ENCODE results near the gene TMEM131. TPM values are rescaled to one million over a fixed set of nuclear protein-coding genes. Genes with fewer than 3 reads are reported as not detected.
"Not testable (repeated sequence)": the region's sequence is repeated elsewhere in the genome, so short reads cannot be mapped to it uniquely, and the experiment has no call there.

The TMEM131 gene
- total RNA-seq, 2 donors from 2014 or later: 20.0 to 21.4 TPM

- DNase-seq: no peak
- Histone ChIP-seq H3K9me3 (no peaks in the 10 kb centered on the region), H3K27me3 (no peaks in the 10 kb centered on the region), H3K4me1 (peaks cover 8% of the 10 kb centered on the region), H3K36me3 (replicated peaks in 1 of 2; ENCODE audit: insufficient read depth in 1 of 2, low read depth in 2 of 2) (peaks cover 0 to 2% of the 10 kb centered on the region in 2 donors), H3K27ac (no peak overlapping the region), H3K4me3 (no peak overlapping the region)
- intact Hi-C loops (cut with DNase I): no loop called here
- 52 to 64% methylated on average over 4 of the region's 4 CpGs for WGBS, 2 donors
- TF ChIP-seq POLR2A (IDR thresholded peaks at IDR 0.05): no peak
- no peak for TF ChIP-seq CTCF (IDR thresholded peaks at IDR 0.05)
- no peak for ATAC-seq
Observed at GRCh38 chr2:97845133-97845532, 150.6 kb downstream of the TMEM131 start.

DNA sequence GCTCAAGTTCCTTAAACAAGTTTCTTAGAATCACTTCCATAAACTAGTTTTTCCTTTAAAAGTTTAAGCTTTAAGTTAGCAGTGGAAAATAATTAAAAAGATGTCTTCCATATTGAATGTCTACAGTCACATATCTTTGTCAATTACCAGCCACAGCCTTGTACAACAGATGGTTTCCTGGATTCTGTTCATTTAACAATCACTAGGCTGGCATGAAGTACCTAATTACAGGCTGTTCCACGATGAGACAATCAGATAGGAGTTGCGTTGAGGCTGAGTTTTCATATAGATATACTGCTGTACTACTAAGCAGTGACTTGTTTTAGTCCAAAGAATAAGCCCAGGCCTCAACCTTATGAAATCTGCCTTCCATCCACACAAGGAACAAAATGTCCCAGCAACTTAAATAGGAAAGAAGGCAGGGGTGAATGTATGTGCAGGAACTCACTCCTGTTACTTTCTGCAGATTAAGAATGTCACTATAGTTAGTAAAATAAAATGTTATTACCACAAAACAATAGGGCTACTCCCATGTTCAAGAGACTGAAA, 151.4 kb downstream of the TMEM131 start:
- Histone ChIP-seq H3K27ac (no peak overlapping the region), H3K4me1 (peaks cover 8% of the 10 kb centered on the region), H3K27me3 (no peaks in the 10 kb centered on the region), H3K4me3 (no peak overlapping the region), H3K36me3 (replicated peaks in 1 of 2; ENCODE audit: insufficient read depth in 1 of 2, low read depth in 2 of 2) (peaks cover 0 to 5% of the 10 kb centered on the region in 2 donors), H3K9me3 (no peaks in the 10 kb centered on the region)
- intact Hi-C loops (cut with DNase I): no loop called here
- ATAC-seq: no peak
- DNase-seq: no peak
- TF ChIP-seq POLR2A (IDR thresholded peaks at IDR 0.05): no peak
- 40 to 41% methylated on average over 2 of the region's 2 CpGs for WGBS, 2 donors

DNA sequence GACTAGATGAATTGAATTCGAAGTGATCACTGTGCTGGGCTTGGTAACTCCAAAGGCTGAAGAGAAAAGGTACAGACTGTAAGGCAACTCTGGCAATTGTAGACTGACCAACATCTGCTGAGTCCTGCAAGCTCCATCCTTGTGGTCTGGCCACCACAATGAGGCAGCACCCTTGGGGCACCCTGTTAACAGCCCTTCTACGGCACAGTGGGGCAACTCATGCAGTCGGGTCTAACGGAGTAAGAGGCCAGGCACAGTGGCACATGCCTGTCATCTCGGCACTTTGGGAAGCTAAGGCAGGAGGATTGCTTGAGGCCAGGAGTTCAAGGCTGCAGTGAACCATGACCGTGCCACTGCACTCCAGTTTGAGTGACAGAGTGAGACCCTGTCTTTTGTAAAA, 155.6 kb downstream of the TMEM131 start:
- WGBS, 2 donors: 91 to 94% methylated on average over 6 of the region's 6 CpGs
- TF ChIP-seq CTCF (IDR thresholded peaks at IDR 0.05) (no peak), POLR2A (IDR thresholded peaks at IDR 0.05) (no peak)
- no peak overlapping the region for H3K27ac ChIP-seq
- ATAC-seq (no peak), DNase-seq (no peak)
- H3K4me1 ChIP-seq: peaks cover 4% of the 10 kb centered on the region
- H3K27me3 ChIP-seq: no peaks in the 10 kb centered on the region
- no peak overlapping the region for H3K4me3 ChIP-seq
- intact Hi-C loops (cut with DNase I): no loop called here
- peaks cover 0 to 5% of the 10 kb centered on the region in 2 donors for H3K36me3 ChIP-seq (replicated peaks in 1 of 2; ENCODE audit: insufficient read depth in 1 of 2, low read depth in 2 of 2)
- H3K9me3 ChIP-seq: no peaks in the 10 kb centered on the region

GRCh38 chr2:97834610-97835009, 161.1 kb downstream of the TMEM131 start:
- Histone ChIP-seq H3K27me3 (no peaks in the 10 kb centered on the region), H3K9me3 (no peaks in the 10 kb centered on the region), H3K4me3 (no peak overlapping the region), H3K27ac (no peak overlapping the region), H3K36me3 (replicated peaks in 1 of 2; ENCODE audit: insufficient read depth in 1 of 2, low read depth in 2 of 2) (peaks cover 0 to 3% of the 10 kb centered on the region in 2 donors), H3K4me1 (no peaks in the 10 kb centered on the region)
- ATAC-seq (no peak), DNase-seq (no peak)
- intact Hi-C loops (cut with DNase I): no loop called here
- WGBS, 2 donors: 68 to 80% methylated on average over 1 of the region's 1 CpG
- no peak for TF ChIP-seq CTCF (IDR thresholded peaks at IDR 0.05)
- TF ChIP-seq POLR2A (IDR thresholded peaks at IDR 0.05): no peak

- peaks cover 0 to 2% of the 10 kb centered on the region in 2 donors for H3K36me3 ChIP-seq (replicated peaks in 1 of 2; ENCODE audit: insufficient read depth in 1 of 2, low read depth in 2 of 2)
- intact Hi-C loops (cut with DNase I): no loop called here
- no peak for DNase-seq
- 87 to 88% methylated on average over 2 of the region's 2 CpGs for WGBS, 2 donors
- H3K27me3 ChIP-seq: no peaks in the 10 kb centered on the region
- no peak overlapping the region for H3K4me3 ChIP-seq
- no peaks in the 10 kb centered on the region for H3K9me3 ChIP-seq
- no peak overlapping the region for H3K27ac ChIP-seq
- no peaks in the 10 kb centered on the region for H3K4me1 ChIP-seq
- no peak for TF ChIP-seq CTCF (IDR thresholded peaks at IDR 0.05)
- no peak for TF ChIP-seq POLR2A (IDR thresholded peaks at IDR 0.05)
- ATAC-seq: no peak
Observed at GRCh38 chr2:97831121-97831520, 164.6 kb downstream of the TMEM131 start.

DNA sequence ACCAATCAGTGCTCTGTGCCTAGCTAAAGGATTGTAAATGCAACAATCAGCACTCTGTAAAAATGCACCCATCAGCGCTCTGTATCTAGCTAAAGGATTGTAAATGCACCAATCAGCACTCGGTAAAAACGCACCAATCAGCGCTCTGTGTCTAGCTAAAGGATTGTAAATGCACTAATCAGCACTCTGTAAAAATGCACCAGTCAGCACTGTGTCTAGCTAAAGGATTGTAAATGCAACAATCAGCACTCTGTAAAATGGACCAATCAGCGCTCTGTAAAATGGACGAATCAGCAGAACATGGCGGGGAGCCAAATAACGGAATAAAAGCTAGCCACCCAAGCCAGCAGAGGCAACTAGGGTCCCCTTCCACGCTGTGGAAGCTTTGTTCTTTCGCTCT, 166.5 kb downstream of the TMEM131 start:
- ATAC-seq; intact Hi-C loops (cut with DNase I): not testable (repeated sequence)

DNA sequence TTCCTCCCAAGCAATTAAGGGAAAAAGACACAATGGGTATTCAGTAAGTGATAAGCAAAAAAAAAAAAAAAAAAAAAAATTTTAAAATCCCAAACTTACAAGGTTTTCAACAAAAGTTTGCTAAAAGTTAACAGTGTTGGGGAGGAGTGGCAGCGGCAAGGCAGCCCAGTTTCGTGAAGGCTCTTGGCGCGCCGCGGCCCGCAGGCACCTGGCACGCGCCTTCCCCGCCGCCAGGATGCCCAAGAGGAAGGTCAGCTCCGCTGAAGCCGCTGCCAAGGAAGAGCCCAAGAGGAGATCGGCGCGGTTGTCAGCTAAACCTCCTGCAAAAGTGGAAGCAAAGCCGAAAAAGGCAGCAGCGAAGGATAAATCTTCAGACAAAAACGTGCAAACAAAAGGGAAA, 168.7 kb downstream of the TMEM131 start:
- intact Hi-C loops (cut with DNase I); H3K36me3 ChIP-seq (replicated peaks in 1 of 2; ENCODE audit: insufficient read depth in 1 of 2, low read depth in 2 of 2); H3K4me1 ChIP-seq; DNase-seq; H3K9me3 ChIP-seq; H3K27ac ChIP-seq; H3K27me3 ChIP-seq; ATAC-seq; H3K4me3 ChIP-seq: not testable (repeated sequence)
- WGBS, 2 donors: 96 to 97% methylated on average over 19 of the region's 19 CpGs

More for the DNA sequence above, 166.5 kb downstream of the TMEM131 start:
- not testable (repeated sequence) for H3K36me3 ChIP-seq (replicated peaks in 1 of 2; ENCODE audit: insufficient read depth in 1 of 2, low read depth in 2 of 2); H3K4me3 ChIP-seq; H3K9me3 ChIP-seq; DNase-seq; H3K4me1 ChIP-seq; H3K27ac ChIP-seq; H3K27me3 ChIP-seq
- WGBS, 2 donors: 90 to 93% methylated on average over 10 of the region's 10 CpGs

GRCh38 chr2:97826266-97826847, 169.4 kb downstream of the TMEM131 start:
- H3K36me3 ChIP-seq (replicated peaks in 1 of 2; ENCODE audit: insufficient read depth in 1 of 2, low read depth in 2 of 2); DNase-seq; intact Hi-C loops (cut with DNase I); ATAC-seq; H3K9me3 ChIP-seq; H3K4me3 ChIP-seq; H3K27ac ChIP-seq; H3K27me3 ChIP-seq; H3K4me1 ChIP-seq: not testable (repeated sequence)
- WGBS, 2 donors: 70 to 92% methylated on average over 3 of the region's 3 CpGs
